H1 (cell line): ENCODE measurements around the gene LYL1. TPM values are rescaled to one million over a fixed set of nuclear protein-coding genes. Genes with fewer than 3 reads are reported as not detected.

ENCODE experiments used
- CTCF ChIA-PET: fragments of 300-600 bp; sonication (Branson Sonifier 250); formaldehyde crosslinking; loops from one replicate; lab custom pipeline; 2021; ENCODE audit not compliant: partially characterized antibody; lab: Charles Lee
- POLR2A ChIA-PET: fragments of 300-600 bp; sonication (Branson Sonifier 250); formaldehyde crosslinking; loops from one replicate; lab custom pipeline; 2021; ENCODE audit warnings: inconsistent platforms; ENCODE audit not compliant: partially characterized antibody; lab: Charles Lee
- DNase-seq, 2 experiments: peaks; one replicate each; pipeline versions ENCODE4 v3.0.0 to v3.0.0-alpha.2; 2010 to 2022; ENCODE audit warnings: low spot score in 2 of 2, low read depth in 1 of 2, mixed read lengths in 1 of 2
- FAIRE-seq: peaks from 2 replicates; lab custom pipeline; 2011; peaks lifted over from hg19 to GRCh38; lab: Jason Lieb, UNC
- H2AFZ ChIP-seq: 2 replicates; pipeline ENCODE4 v1.8.1; 2012; ENCODE audit warnings: low read length, inconsistent platforms
- H2AK5ac ChIP-seq: 2 replicates; pipeline ENCODE4 v1.6.1; 2013; ENCODE audit warnings: low read depth, low read length
- H2BK120ac ChIP-seq: replicated peaks from 2 replicates; pipeline ENCODE3; 2013; ENCODE audit warnings: low read depth, low read length, inconsistent platforms
- H2BK12ac ChIP-seq: 2 replicates; pipeline ENCODE4 v1.6.1; 2013; ENCODE audit warnings: low read depth, low read length
- H2BK15ac ChIP-seq: 2 replicates; pipeline ENCODE4 v1.6.1; 2013; ENCODE audit warnings: low read length
- H2BK20ac ChIP-seq: 2 replicates; pipeline ENCODE4 v1.6.1; 2013; ENCODE audit warnings: low read length
- H2BK5ac ChIP-seq: 2 replicates; pipeline ENCODE4 v1.6.1; 2013; ENCODE audit warnings: low read depth, low read length
- H3K14ac ChIP-seq: 2 replicates; pipeline ENCODE4 v1.6.1; 2013; ENCODE audit warnings: inconsistent platforms; ENCODE audit not compliant: insufficient read length
- H3K18ac ChIP-seq: 2 replicates; pipeline ENCODE4 v1.6.1; 2013; ENCODE audit warnings: low read length; ENCODE audit errors: extremely low read depth
- H3K23ac ChIP-seq: 2 replicates; pipeline ENCODE4 v1.6.1; 2013; ENCODE audit warnings: inconsistent platforms; ENCODE audit not compliant: insufficient read length
- H3K23me2 ChIP-seq: 2 replicates; pipeline ENCODE4 v1.6.1; 2013; ENCODE audit warnings: low read depth, low read length
- H3K27ac ChIP-seq: 2 replicates; pipeline ENCODE4 v1.6.1; 2011; ENCODE audit warnings: low read depth, low read length, inconsistent platforms
- H3K27me3 ChIP-seq, 4 experiments: replicated peaks in 1 of 4; 1 replicate in 1 of 4; 2 replicates in 3 of 4; pipeline versions ENCODE4 v1.6.1 to v1.8.1; 2011 to 2013; ENCODE audit warnings: low read length in 3 of 4, mild to moderate bottlenecking in 3 of 4, inconsistent platforms in 2 of 4, mixed read lengths in 2 of 4, moderate library complexity in 1 of 4; ENCODE audit not compliant: control insufficient read depth in 3 of 4, insufficient read depth in 3 of 4; ENCODE audit errors: extremely low read depth in 1 of 4
- H3K36me3 ChIP-seq, 4 experiments: 2 replicates each; pipeline versions ENCODE4 v1.6.1 to v1.8.1; 2011 to 2013; ENCODE audit warnings: mild to moderate bottlenecking in 4 of 4, low read length in 3 of 4, moderate library complexity in 2 of 4, control low read depth in 1 of 4, inconsistent platforms in 1 of 4; ENCODE audit not compliant: insufficient read depth in 4 of 4, control insufficient read depth in 2 of 4
- H3K4ac ChIP-seq: replicated peaks from 2 replicates; pipeline ENCODE3; 2013; ENCODE audit warnings: low read length, low read depth, mixed read lengths, inconsistent platforms; ENCODE audit not compliant: insufficient read length
- H3K4me1 ChIP-seq, 4 experiments: replicated peaks in 1 of 4; 1 replicate in 1 of 4; 2 replicates in 3 of 4; pipeline versions ENCODE4 v1.6.1 to v1.8.1; 2011 to 2013; ENCODE audit warnings: low read length in 3 of 4, inconsistent platforms in 2 of 4, mixed read lengths in 1 of 4; ENCODE audit not compliant: insufficient read depth in 4 of 4, control insufficient read depth in 3 of 4
- H3K4me2 ChIP-seq, 2 experiments: 2 replicates each; pipeline versions ENCODE4 v1.6.1 to v1.8.1; 2011 to 2013; ENCODE audit warnings: low read depth in 2 of 2, low read length in 2 of 2, control low read depth in 1 of 2, inconsistent platforms in 1 of 2, mild to moderate bottlenecking in 1 of 2; ENCODE audit not compliant: insufficient read depth in 1 of 2
- H3K4me3 ChIP-seq, 4 experiments: fragments of 200-600, 300-600 bp in 1 of 4; sonication (generic), shearing (Covaris generic), sonication (Bioruptor Twin) in 1 of 4; 2 replicates each; pipeline versions ENCODE4 v1.5.1 to v1.8.1; 2011 to 2016; ENCODE audit warnings: low read length in 4 of 4, low read depth in 3 of 4, control low read depth in 2 of 4, inconsistent platforms in 2 of 4, mild to moderate bottlenecking in 2 of 4, mixed read lengths in 1 of 4, moderate library complexity in 1 of 4; ENCODE audit not compliant: insufficient read depth in 2 of 4; ENCODE audit errors: extremely low read depth in 1 of 4
- H3K56ac ChIP-seq: replicated peaks from 2 replicates; pipeline ENCODE3; 2013; ENCODE audit warnings: low read depth, mild to moderate bottlenecking, mixed read lengths, low read length, inconsistent platforms; ENCODE audit not compliant: insufficient read length
- H3K79me1 ChIP-seq: 2 replicates; pipeline ENCODE4 v1.6.1; 2013; ENCODE audit warnings: low read depth, low read length, control low read depth
- H3K79me2 ChIP-seq, 2 experiments: 2 replicates each; pipeline versions ENCODE4 v1.6.1 to v1.8.1; 2012 to 2013; ENCODE audit warnings: low read length in 2 of 2, mild to moderate bottlenecking in 2 of 2, inconsistent platforms in 1 of 2; ENCODE audit not compliant: insufficient read depth in 2 of 2, control insufficient read depth in 1 of 2
- H3K9ac ChIP-seq, 4 experiments: replicated peaks in 1 of 4; 1 replicate in 1 of 4; 2 replicates in 3 of 4; pipeline versions ENCODE4 v1.6.1 to v1.8.1; 2011 to 2013; ENCODE audit warnings: low read depth in 3 of 4, low read length in 3 of 4, control low read depth in 2 of 4, mild to moderate bottlenecking in 2 of 4, moderate library complexity in 2 of 4, inconsistent platforms in 1 of 4; ENCODE audit errors: extremely low read depth in 1 of 4
- H3K9me3 ChIP-seq, 2 experiments: 2 replicates each; pipeline versions ENCODE4 v1.6.1 to v1.8.1; 2012 to 2013; ENCODE audit warnings: mild to moderate bottlenecking in 2 of 2, moderate library complexity in 2 of 2, control low read depth in 1 of 2, inconsistent platforms in 1 of 2, low read depth in 1 of 2, low read length in 1 of 2, mixed read lengths in 1 of 2; ENCODE audit not compliant: insufficient read depth in 2 of 2
- H4K20me1 ChIP-seq, 2 experiments: replicated peaks in 1 of 2; 2 replicates each; pipeline versions ENCODE3 to v1.8.1; 2011 to 2013; ENCODE audit warnings: inconsistent platforms in 2 of 2, low read length in 2 of 2, mild to moderate bottlenecking in 1 of 2; ENCODE audit not compliant: insufficient read depth in 2 of 2, control insufficient read depth in 1 of 2
- H4K5ac ChIP-seq: 2 replicates; pipeline ENCODE4 v1.6.1; 2013; ENCODE audit warnings: low read length, low read depth, mixed read lengths, inconsistent platforms; ENCODE audit not compliant: insufficient read length
- H4K8ac ChIP-seq: 2 replicates; pipeline ENCODE4 v1.8.0; 2013; ENCODE audit warnings: mild to moderate bottlenecking, moderate library complexity, low read length, inconsistent platforms; ENCODE audit not compliant: insufficient read depth; ENCODE audit errors: extremely low read depth
- H4K91ac ChIP-seq: replicated peaks from 2 replicates; pipeline ENCODE3; 2013; ENCODE audit warnings: low read length, mixed read lengths, inconsistent platforms; ENCODE audit not compliant: insufficient read length
- CBX8 ChIP-seq: fragments of 300-800, 300-1000 bp; sonication (generic); IDR thresholded peaks from 2 replicates; pipeline ENCODE4 v1.7.1; 2016; ENCODE audit warnings: low read depth, low read length, borderline replicate concordance
- CREB1 ChIP-seq: IDR thresholded peaks from 2 replicates; pipeline ENCODE4 v1.6.1; 2012; ENCODE audit warnings: inconsistent platforms
- RBBP5 ChIP-seq: IDR thresholded peaks from 2 replicates; pipeline ENCODE4 v1.7.1; 2012; ENCODE audit warnings: low read depth, mild to moderate bottlenecking, inconsistent platforms, low read length, moderate library complexity, borderline replicate concordance
- SIN3A ChIP-seq, 2 experiments: IDR thresholded peaks in 1 of 2; conservative IDR thresholded peaks in 1 of 2; 2 replicates each; pipeline ENCODE4 v1.6.1; 2011 to 2012; ENCODE audit warnings: low read length in 2 of 2, improper control_type of control experiment in 1 of 2, low read depth in 1 of 2, mild to moderate bottlenecking in 1 of 2
- WGBS, 2 experiments: shearing (Covaris generic) in 1 of 2; methylation state at CpG; one replicate each; pipeline versions ENCODE4 v1.1.6 to v1.1.7; 2013 to 2015; ENCODE audit warnings: low lambda C conversion rate in 2 of 2, mixed read lengths in 2 of 2, inconsistent platforms in 1 of 2, low coverage in 1 of 2, missing lambda C conversion rate in 1 of 2; ENCODE audit not compliant: insufficient replicate concordance in 2 of 2, insufficient coverage in 1 of 2, insufficient read length in 1 of 2; ENCODE audit errors: extremely low coverage in 1 of 2, missing lambda C conversion rate in 1 of 2; 5-methylcytosine and 5-hydroxymethylcytosine counted together
- polyA plus RNA-seq, 7 experiments: library from polyadenylated mRNA; depleted of rRNA in 3 of 7; stranded (reverse) in 5 of 7; unstranded in 2 of 7; fragments of >200 nt in 5 of 7; fragments of 200-250 nt in 2 of 7; gene quantifications; 1 replicate in 5 of 7; 2 replicates in 1 of 7; 4 replicates in 1 of 7; pipeline versions ENCODE4 v1.2.1 to v1.2.3, GENCODE V29; 2011 to 2013; ENCODE audit warnings: missing spikeins in 2 of 7, mixed read lengths in 2 of 7
- total RNA-seq: library from RNA; stranded (reverse); fragmentation: NEBNext Ultra II Directional; extraction: Animal tissue kit (Norgen Biotek cat#: 25700); gene quantifications from 2 replicates; pipeline ENCODE4 v1.2.1, GENCODE V29; 2021

LYL1 gene
- total and polyA plus RNA-seq, 2 of the 8 experiments (the other 6 are each of a cell fraction or from before 2014, with no cell fraction given), result 0.58 to 0.76 TPM

GRCh38 chr19:13068085-13068846 is 34.4 kb downstream of the LYL1 start:
- Histone ChIP-seq H3K14ac (no peak overlapping the region), H4K91ac (no peak overlapping the region), H2BK15ac (no peak overlapping the region), H3K4me1 (no peaks in the 10 kb centered on the region; a peak in 1 of 7 replicates), H3K36me3 (no peaks in the 10 kb centered on the region), H4K8ac (no peak overlapping the region)
- no peak for TF ChIP-seq CBX8
- TF ChIP-seq CREB1, result no peak
- TF ChIP-seq RBBP5, result no peak
- TF ChIP-seq SIN3A (conservative IDR thresholded peaks at IDR 0.05 in 1 of 2, IDR thresholded peaks at IDR 0.05 in 1 of 2; ENCODE audit: low read depth in 1 of 2, low read length in 2 of 2), result no peak
- TF ChIP-seq, all 59 proteins: peak for 0
- H3K27ac ChIP-seq, result no peak overlapping the region
- H4K5ac ChIP-seq, result no peak overlapping the region
- CTCF ChIA-PET, result interaction anchor here (0.8 to 48.8 kb wide), 12 partner anchors 10 to 103 kb away, joined by 3 to 1145 read pairs (median 6); no protein-coding TSS in a partner anchor
- H3K79me2 ChIP-seq, result no peaks in the 10 kb centered on the region
- H4K20me1 ChIP-seq, result no peaks in the 10 kb centered on the region
- no peaks in the 10 kb centered on the region for H3K79me1 ChIP-seq
- FAIRE-seq, result no peak
- H3K9ac ChIP-seq, result no peak overlapping the region
- 92% methylated on average over 6 of the region's 6 CpGs; no CpG with 5 or more reads in 1 of the 2 experiments for WGBS, 2 experiments
- no peak for DNase-seq
- H3K18ac ChIP-seq, result no peak overlapping the region
- no peak overlapping the region for H3K23ac ChIP-seq
- H2AK5ac ChIP-seq, result no peak overlapping the region
- peaks cover 0 to 10% (median 6%) of the 10 kb centered on the region in 4 experiments; a peak in 5 of 7 replicates for H3K27me3 ChIP-seq
- H3K56ac ChIP-seq, result no peak overlapping the region
- no peak overlapping the region for H3K4me2 ChIP-seq
- H2BK20ac ChIP-seq, result no peak overlapping the region
- no peak overlapping the region for H3K4ac ChIP-seq
- H2AFZ ChIP-seq, result no peak overlapping the region
- H2BK5ac ChIP-seq, result no peak overlapping the region
- POLR2A ChIA-PET, result interaction anchor here (1.1 to 1.5 kb wide), 2 partner anchors 13 to 14 kb away, joined by 5 read pairs; no protein-coding TSS in a partner anchor
- H2BK12ac ChIP-seq, result no peak overlapping the region
- no peak overlapping the region for H3K4me3 ChIP-seq
- no peak overlapping the region for H2BK120ac ChIP-seq
- no peaks in the 10 kb centered on the region for H3K9me3 ChIP-seq
- no peaks in the 10 kb centered on the region for H3K23me2 ChIP-seq
